NCI-H2227 treated with DMSO at 0.1 percent for 48 hours (cell line): ENCODE results near the gene SUPT20HL1.

ENCODE experiments used
- DNase-seq: peaks from one replicate; lab custom pipeline; 2025; lab: John Stamatoyannopoulos, UW

The SUPT20HL1 gene

DNA sequence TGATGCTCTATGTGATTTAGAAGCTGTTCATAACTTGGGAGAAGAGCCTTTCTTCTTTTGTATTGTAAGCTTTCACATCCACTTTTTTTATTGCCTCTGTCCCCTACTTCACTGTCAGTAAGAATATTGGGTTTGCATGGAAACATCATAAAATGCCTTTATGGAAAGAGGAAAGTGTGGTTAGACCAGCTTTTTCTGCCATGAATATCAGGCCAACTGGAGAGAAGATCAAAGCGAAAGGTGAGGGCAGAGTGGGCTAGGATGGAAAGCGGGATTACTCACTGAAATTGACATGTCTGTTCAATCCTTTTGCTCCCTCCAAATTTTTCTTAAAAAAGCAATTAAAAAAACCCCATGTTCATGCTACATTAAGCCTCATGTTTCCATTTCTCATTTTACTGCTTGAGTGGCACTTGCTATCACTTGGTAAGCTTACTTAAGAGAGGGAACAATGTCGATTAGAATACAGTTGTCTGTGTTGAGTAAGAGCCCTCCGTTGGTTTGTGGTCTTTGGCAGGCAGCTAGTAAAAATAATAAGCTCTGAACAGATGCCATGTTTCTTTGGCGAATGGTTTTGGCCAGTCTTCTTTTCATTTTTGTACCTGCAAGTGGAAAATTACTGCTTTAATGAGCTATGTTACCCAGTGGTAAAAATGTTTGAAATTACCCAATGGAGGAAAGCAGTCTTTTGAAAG lies 35.9 kb downstream of the SUPT20HL1 start:
- DNase-seq, result no peak

DNA sequence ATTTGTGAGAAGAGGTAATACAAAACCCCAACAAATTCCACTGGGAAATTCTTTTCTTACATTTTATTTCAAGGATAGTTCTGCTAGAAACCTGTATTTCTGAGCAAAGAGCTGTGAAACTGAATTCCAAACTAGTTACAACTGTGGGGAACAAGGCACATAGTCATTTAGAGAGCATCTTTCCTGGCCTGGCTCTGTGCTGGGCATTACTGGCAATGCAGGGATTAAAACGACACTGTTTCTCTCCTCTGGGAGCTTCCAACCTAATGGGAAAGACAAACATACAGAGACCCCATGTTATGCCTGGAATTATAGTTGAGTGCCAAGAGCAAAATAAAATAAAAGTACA lies 36.5 kb downstream of the SUPT20HL1 start:
- DNase-seq, result no peak

DNA sequence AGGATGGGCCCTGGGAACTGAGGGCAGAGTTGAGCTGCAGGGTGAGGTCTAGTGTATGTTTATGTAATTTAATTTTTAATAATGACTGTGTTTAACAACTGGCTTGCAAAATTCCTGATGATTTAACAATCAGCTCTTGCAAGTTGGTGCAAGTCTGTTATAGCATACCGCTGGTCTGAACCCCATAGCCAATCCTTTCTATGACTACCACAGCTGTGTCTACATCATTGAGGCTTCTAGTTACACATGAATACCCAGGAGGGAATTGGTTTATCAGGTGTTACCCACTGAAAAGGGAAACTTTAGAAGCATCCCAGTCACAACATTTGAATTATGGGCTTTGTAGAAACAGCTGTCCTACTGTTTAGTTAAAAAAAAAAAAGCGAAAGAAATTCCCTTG lies 38.3 kb downstream of the SUPT20HL1 start:
- DNase-seq, result no peak

DNA sequence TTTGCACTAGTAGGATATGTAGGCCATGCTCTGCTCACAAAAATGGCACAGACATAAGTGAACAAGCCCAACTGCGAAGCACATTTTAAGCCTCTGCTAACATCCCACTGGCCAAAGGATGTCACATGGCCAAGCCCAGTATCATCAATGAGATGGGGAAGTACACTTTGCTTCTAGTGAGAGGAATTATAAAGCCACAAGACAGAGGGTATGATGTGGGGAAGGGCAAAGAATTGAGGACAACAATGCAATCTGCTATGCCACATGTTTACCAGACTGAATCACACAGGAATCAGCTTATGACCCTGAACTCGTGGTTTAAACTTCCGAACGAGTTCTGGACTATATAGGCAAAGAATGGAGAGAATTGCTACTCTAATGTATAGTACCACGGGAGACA lies 39.1 kb downstream of the SUPT20HL1 start:
- DNase-seq, result no peak

DNA sequence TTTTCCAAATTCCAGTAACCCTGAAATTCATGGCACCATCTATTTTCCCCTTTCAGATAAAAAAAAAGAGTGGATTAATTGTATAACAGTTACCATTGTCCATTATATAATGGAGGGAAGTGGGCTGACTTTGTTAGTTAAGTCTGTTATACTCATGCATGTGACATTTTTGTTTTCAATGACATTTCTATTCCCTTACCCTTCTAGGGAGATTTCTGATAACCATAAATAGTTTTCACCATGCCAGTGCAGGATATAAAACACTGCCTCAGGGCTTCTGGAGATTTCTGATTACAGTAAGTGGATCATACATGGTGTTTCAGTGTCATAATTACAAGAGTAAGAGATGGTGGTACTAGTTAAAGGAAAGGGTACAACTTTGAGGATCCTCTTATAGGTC lies 45.5 kb downstream of the SUPT20HL1 start:
- DNase-seq, result no peak
